GM21526 (cell line): ENCODE data around the gene ITPK1.

ENCODE experiments used
- ATAC-seq: cut with Tn5 transposase; IDR thresholded peaks from one replicate; pipeline ENCODE4 v1.9.1; 2021; ENCODE audit warnings: moderate library complexity; ENCODE audit not compliant: unreplicated experiment, low FRiP score

ITPK1 gene

DNA sequence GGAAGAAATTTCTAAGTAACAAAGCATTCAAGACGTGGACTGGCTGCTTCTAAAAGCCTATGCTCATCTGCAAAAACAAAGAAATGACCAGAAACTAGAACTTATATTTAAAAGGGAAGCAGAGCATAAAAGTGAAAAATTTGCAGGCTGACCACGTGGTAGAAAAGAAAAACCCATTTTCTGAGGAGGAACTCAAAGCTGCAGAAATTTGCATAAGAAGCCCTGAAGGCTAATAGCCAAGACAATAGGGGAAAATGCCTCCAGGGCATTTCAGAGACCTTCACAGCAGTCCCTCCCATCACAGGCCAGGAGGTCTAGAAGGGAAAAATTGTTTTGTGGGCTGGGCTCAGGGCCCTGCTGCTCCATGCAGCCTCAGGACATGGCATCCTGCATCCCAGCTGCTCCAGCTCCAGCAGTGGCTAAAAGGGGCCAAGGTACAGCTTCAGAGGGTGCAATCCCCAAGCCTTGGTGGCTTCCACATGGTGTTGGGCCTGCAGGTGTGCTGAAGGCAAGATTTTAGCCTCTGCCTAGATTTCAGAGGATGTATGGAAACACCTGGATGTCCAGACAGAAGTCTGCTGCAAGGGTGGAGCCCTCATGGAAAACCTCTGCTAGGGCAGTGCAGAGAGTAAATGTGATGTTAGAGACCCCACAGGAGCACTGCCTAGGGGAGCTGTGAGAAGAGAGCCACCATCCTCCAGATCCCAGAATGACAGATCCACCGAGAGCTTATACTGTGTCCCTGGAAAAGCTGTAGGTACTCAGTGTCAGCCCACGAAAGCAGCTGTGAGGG, 137.3 kb downstream of the ITPK1 start:
- no peak for ATAC-seq

DNA sequence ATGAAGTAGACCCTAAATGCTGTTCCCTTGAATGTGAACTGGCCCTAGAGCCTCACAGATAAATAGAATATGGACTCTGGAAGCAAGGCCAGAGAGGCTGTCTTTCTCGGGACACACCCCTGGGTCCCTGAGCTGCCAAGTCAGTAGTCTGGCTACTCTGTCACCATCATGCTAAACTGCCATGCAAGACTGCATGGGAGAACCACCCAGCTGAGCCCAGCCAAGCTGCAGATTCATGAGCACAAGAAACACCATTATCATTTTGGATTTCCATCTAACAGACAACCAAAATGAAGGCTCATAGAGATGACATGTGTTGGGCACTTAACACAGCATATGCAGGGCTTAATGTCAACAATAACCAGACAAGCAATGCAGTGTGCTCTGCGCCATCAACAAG, 139.5 kb downstream of the ITPK1 start:
- no peak for ATAC-seq

DNA sequence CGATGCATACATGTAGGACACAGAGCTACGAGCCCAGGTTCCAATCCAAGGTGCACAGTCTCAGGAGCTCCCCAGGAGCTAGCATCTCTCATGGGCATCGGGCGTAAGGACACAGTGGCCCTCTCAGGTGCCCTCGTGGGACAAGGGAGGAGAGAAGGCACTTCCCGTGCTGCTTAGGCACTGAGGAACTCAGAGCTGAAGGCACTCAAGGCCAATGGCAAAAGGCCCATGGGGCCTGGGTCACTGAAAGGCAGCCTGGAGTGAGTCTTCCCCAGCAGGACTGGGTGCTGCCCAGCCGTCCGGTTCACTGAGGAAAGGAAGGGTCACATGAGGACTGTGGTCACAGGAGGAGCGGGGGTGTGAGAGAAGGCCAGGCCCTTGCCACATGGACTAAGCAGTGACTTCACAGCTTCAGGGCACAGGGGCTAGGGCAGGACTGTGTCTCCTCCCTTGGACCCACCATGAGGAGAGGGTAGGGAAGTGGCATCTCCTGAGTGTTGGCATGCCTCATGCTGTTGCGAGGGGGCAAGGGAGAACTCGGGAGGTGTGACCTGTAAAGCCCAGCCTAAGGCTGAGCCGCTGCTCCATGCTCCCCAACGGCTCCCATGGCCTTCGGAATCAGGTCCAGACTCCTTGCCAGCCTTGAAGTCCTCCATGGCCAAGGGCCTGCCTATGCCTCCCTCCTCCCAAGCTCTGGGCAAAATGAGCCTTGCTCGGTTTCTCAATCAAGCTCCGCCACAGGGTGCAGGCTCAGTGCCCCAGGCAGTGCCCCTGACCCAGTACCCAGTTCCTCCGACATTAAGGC, 141.0 kb downstream of the ITPK1 start:
- ATAC-seq: no peak

DNA sequence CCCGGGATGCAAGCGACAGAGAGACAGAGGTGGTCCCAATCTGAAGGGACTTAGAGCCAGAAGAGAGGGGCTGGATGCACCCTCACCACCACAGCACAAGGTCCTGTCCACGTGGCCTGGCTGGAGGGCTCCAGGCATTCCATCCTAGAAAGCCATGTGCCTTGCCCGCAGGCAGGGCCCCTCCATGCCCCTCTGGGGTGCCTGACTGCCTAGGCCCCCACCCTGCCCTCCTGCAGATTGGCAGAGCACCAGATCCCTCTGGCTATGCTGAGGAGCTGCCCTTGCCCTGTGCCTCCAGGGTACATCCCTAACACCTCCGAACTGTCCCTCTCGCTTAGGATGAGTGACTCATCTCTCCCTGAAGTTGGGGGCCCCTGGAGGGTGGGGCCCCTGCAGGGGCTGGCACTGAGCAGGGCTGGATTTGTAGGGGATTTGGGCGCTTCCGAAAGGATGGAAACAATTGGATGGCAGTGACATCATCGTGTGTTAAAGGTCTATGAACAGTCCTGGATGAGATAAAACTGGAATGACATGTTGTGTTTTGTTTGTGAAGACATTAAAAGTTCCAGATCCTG, 141.8 kb downstream of the ITPK1 start:
- ATAC-seq: no peak

DNA sequence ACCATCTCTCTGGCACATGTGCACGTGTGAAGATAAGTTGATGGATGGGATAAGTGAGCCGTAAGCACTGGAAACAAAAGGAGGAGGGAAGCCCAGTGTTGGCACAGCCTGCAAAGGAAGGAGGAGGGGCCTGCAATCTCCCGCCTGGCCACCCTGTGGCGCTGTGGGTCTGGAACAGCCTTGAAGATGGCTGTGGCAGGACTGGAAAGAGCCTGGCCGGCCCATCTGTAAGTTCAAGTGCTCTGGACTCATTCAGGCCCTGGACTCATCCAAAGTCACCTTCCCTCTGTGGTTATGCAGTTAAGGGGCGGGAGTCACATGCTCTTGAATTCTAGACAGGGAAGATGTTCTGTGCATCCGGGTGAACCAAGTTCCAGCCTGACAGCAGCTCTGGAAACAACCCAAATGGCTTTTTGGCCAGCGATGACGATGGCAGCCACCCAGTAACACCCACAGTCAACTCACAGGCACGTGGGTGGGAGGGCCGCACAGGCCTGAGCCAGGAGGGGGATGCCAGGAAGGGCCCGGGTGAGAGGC, 142.4 kb downstream of the ITPK1 start:
- ATAC-seq: no peak

DNA sequence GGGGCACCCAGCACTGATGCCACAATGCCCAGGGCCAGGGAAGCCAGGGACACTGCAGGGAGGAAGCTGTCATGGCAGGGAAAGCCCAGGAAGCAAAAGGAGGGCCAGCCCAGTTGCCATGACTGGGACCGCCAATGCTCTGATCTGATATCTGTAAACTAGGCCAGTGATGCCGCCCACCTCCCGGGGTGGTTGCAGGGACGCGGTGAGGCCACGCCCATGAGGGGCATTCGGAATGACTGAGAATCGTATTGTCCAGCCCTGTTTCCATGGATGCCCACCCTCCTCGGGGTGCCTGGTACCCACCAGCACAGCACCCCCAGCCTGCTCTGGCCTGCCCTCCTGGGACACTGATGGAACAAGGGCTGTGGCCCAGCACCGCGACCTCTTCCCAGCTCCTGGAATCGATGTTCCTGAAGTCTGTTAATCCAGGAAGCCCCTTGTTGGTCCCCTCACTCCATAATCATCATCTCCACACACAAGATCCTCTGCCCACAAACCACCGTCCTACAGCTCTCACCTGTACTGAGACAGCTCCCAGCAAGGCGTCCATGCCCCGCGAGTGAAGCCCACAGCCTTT, 144.0 kb downstream of the ITPK1 start:
- no peak for ATAC-seq

DNA sequence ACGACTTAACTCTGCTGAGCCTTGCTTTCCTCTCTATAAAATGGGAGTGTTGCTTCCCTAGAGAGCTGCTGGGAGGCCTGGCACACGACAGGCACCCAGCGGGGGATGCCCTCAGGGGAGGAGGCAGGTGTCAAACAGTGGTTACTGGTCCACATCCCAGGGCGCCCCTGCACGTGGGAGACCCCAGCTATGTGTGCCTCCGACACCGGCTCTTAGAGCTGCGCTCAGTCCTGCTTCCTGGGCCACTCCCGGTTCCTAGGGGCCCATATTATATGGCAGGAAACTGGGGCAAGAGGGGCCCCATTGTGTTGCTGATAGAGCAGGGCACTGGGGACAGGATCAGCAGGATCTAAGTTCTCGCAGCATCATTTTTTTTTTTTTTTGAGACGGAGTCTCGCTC, 145.5 kb downstream of the ITPK1 start:
- ATAC-seq: no peak

DNA sequence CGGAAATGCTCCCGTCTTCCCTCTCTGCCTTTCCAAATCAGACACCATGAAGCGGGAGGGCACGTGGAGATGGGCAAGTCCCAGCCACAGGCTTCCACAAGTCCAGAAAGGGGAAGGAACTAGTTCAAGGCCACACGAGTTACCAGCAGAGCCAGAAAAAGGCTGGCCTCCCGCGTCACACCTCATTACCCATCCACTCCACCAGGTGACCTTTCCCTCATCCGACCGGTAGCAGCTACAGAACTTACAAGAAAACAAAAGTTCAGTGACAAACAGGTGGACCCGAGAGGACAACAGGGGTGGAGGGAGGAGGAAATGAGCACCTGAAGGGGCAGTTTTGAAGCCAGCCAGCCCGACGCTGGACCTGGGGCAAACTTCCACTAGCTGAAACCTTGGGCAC, 145.9 kb downstream of the ITPK1 start:
- no peak for ATAC-seq

DNA sequence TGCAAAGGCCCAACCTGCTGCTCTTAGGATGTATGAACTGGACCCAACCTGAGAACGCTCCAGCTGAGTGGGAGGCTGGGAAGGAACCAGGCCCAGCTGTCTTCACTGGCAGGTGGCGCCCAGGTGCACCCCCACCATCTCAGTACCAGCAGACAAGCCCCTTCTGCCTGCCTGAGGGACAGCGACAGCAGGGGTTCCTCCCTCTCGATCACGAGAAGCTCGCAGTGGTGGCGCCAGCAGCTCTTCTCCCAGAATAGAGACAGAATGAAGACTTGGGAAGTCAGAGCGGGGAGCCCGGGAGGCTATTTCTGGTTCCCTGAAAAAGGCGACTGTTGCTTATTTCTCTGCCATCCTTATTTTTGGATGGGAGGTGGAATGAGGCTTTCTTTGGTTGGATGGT, 146.3 kb downstream of the ITPK1 start:
- no peak for ATAC-seq

DNA sequence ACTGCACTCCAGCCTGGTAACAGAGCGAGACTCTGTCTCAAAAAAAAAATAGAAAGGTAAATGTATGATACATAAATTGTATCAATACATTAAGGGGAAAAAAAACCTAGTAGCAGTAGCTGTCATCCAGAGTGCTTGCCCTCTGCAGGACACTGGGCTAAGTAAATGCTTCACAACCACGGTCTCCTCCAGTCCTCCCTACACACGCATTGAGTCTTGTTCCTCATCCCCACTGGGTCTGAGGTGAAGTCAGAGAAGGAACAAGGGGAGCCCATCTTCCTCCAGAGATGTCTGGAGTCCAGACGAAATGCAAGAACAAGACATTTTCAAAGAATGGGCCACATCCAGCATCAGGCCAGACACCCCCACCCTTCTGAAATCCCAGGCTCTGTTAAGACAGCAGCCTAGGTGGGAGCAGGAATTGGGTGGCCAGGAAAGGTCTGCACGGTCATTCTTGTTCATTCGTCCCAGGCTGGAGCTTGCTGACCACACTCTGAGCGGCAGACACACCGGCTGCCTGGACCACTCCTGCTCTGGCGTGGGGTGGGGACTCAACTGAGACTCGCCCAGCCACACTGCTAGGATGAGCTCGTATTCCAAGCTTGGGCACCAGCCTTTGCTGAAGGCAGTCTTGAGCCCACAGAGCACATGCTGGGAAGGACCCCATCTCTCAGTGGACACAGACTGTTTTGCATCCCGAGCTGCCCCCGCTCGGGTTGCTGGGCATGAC, 147.3 kb downstream of the ITPK1 start:
- ATAC-seq: no peak

DNA sequence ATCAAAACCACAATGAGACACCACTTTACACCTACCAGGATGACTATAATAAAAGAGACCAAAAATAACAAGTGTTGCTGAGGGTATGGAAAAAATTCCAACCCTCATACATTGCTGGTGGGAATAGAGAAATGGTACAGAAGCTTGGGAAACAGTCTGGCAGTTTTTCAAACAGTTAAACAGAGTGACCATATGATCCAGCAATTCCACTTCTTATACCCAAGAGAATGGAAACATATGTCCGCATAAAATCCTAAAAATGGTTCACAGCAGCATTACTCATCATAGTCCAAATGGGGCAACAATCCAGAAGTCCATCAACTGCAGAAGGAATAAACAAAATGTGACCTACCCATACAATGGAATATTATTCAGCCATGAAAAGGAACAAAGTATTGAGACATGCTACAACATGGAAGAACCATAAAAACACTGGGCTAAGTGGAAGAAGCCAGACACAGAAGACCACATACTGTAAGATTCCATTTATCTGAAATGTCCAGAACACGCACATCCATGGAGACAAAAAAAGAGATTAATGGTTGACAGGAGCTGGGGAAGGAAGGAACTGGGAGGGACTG, 148.3 kb downstream of the ITPK1 start:
- no peak for ATAC-seq

DNA sequence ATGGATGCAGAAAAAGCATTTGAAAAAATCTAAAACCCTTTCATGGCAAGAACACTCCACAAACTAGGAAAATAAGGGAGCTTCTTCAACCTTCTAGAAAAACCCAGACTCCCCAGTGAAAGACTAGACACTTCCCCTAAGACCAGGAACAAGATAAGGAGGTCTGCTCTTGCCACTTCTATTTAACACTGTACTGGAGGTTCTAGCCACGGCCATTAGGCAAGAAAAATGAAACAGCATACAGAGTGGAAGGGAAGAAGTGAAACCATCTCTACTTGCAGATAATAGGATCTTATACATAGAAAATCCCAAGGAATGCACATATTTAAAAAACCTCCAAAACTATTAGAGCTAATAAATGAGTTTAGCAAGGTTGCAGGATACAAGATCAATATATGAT, 150.4 kb downstream of the ITPK1 start:
- no peak for ATAC-seq

DNA sequence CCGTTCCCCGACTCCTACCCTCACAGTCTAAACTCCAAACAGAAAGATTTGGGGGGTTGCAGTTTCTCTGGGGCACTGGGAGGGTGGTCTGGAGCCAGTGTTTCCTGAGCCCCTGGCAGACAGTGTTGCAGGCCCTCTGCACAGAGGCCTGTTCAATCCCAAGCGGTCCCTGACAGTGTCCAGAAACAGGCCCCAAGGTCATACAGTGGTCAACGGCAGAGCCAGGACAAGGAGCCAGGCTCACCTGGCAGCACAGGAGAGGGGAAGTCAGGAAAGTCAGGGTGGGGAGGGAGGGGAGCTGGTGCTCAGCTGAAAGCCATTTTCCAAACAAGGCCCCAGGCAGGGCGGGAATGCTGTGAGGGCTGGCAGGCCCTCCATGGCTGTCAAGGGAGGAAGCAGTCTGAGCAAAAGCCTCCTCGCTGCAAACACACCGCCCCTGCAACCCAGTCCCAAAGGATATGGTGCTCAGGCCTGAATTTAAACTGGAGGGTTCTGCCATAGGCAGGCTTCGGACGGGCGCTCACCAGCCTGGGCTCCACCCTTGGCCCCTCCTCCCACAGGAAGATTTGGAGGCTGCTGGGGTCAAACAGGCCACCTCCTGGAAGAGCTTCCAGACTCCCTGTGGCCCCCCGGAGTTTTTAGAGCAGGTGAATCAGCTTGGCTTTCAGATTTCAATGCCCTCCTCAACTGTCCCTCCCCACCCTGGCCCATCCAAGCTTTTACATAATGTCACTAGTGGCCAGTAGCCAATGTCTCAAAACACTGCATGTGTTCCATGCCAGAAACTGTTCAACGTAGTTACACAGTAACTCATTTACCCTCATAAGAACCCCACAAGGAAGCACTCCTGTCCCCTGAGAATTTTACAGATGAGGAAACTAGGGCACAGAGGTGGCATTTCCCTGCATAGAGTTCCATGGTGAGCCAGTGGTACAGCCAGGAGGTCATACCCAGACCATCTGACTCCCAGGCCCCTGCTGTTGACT, 151.3 kb downstream of the ITPK1 start:
- ATAC-seq: no peak

DNA sequence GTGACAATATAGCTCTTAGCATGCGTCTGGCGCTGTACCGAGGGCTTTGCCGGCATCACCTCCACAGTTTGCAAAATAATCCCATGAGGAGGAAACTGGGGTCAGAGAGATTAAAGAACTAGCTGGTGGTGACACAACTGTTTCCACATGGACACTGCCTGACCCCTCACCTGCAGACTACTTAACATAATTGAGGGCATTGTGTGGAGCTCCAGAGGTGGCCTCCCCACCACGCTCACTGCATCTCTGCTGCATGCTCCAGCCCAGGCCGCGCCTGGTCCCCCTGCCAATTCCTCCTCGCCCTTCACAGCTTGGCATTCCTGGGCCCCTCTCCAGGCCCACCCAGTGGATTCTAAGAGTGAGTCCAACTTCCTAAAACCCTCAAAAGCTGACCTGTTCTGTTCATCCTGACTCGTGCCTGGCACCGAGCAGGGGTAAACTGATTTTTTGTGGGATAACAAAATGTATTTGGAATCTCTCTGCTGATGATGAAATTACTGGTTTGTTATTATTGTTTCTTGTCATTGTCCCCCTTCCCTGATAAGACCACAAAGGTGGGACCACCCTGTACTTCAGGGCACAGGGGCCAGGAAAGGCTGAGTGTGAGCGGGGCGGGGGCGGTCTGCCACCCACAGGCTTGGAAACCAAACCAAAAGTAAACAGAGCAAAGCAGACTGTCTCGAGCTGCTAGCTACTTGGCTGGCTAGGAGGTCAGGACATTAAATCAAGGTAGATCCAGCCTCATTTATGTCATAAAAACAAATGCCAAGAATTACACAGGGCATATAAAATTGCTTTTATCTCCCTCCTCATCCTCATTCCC, 152.2 kb downstream of the ITPK1 start:
- ATAC-seq: no peak

DNA sequence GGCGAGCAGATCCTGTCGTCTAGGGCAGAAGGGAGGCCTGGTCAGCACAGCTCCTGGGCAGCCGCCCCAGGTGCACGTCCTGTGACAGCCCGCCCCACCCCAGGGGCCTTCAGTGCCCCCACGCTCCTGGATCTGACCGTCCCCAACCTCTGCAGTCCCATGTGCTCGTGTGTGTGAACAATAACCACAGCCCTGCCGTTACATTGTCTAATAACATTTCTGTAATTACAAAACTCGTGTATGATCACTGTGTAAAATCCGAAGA, 153.0 kb downstream of the ITPK1 start:
- no peak for ATAC-seq

DNA sequence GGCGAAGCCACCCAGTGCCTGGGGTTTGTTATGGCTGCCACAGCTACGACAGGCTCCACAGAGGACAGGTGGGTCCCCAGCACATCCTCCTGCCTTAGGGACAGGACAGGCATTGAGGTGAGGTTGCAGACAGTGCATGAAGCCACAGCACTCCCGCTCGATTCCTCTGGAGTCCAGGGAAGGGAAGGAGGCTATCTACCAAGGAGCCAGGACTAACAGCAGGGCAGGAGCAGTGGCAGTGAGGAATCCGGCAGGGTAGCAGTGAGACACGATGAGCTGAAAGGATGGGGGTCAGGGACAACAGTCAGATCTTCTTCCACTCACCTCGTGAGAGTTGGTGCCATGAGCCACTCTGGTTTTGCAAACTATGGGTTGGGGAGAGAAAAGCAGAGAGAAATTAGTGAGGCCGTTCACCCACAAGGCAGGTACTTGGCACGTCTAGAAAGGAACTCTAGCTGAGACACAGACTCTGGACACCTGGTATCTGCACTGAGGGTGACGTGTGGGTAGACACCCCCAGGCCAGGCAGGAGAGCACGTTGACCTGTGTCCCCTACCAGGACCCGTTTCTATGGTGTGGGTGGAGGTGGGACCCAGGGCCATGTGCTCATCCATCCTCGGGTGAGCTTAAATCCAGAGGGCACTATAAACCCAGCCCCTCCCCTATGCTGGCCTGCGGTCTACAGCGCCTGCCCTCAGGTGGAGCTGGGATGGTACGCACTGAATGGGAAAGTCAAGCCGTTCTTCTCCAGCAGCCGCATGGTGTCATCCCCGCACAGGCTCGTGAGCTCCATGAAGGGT, 153.5 kb downstream of the ITPK1 start:
- no peak for ATAC-seq

DNA sequence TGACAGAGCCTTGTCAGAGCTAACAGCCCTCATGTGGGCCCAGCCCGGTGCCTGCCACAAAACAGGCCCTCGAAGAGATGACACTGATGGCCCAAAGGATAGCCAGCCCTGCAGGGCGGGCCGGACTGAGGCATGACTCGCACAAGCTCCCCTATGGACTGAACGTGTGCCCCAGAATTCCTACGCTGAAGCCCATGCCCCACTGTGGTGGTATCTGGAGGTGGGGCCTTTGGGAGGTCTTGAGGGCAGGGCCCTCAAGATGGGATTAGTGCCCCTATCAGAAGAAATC, 154.2 kb downstream of the ITPK1 start:
- no peak for ATAC-seq
